RPMI7951 (cell line): ENCODE results near the gene MYH11. TPM values are rescaled to one million over a fixed set of nuclear protein-coding genes. Genes with fewer than 3 reads are reported as not detected.
A peak's percentile ranks its signal among the peaks of the same experiment; 100 is the strongest.
"Not testable (repeated sequence)": the region's sequence is repeated elsewhere in the genome, so short reads cannot be mapped to it uniquely, and the experiment has no call there.

Experiments
- DNase-seq: peaks from one replicate; pipeline ENCODE4 v3.0.0-alpha.2; 2012; ENCODE audit warnings: low read depth
- total RNA-seq: library from RNA; depleted of rRNA; stranded (reverse); fragments of >200 nt; shearing (Covaris generic); gene quantifications from 2 replicates; pipeline ENCODE4 v1.2.3, GENCODE V29; 2014; rRNA removed

The MYH11 gene
- total RNA-seq, 1 experiment from 2014 or later: not detected

DNA sequence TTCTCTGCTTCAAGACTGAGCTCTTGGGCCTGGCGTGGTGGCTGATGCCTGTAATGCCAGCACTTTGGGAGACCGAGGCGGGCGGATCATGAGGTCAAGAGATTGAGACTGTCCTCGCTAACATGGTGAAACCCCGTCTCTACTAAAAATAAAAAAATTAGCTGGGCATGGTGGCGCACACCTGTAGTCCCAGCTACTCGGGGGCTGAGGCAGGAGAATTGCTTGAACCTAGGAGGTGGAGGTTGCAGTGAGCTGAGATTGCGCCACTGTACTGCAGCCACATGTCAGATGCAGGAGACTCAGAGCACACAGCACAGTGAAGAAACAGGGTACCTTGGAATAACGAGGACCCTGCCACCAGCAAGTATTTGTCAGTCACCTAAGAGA lies 184.7 kb downstream of the MYH11 start:
- DNase-seq: not testable (repeated sequence)

DNA sequence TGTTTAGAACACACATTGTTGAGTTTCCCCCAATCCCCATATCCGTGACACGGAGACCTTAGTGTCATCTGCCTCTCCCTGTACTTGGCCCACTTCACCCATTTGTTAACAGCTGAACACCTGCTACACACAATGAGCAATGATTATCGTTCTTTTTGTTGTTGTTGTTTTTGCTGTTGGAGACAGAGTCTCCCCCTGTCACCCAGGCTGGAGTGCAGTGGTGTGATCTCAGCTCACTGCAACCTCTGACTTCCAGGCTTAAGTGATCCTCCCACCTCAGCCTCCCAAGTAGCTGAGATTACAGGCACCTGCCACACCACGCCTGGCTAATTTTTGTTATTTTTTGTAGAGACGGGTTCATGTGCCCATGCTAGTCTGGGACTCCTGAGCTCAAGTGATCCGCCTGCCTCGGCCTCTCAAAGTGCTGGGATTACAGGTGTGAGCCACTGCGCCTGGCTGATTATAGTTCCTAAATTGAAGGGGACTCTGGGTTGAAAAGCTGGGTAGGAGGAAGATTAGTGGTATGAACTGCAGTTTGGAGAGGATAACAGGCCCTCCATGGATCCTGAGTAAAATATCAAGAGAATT lies 185.2 kb downstream of the MYH11 start:
- DNase-seq: no peak

DNA sequence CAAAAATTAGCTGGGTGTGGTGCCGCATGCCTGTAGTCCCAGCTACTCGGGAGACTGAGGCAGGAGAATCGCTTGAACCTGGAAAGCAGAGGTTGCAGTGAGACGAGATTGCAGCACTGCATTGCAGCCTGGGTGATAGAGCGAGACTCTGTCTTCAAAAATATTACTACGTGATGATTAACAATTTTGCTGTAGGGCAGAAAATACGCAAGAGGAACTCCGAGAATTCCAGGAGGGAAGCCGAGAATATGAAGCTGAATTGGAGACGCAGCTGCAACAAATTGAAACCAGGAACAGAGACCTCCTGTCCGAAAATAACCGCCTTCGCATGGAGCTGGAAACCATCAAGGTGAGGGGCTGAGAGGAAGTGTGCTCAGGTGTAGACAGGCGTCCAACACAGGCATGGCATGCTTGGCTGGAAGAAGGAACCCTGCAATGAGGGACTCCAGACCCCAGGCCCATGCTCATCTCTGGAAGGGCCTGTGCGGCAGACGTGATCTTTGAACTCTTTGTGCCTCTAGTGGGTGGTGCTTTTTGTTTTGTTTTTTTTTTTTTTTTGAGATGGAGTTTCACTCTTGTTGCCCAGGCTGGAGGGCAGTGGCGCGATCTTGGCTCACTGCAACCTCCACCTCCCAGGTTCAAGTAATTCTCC lies 189.6 kb downstream of the MYH11 start:
- no peak for DNase-seq

DNA sequence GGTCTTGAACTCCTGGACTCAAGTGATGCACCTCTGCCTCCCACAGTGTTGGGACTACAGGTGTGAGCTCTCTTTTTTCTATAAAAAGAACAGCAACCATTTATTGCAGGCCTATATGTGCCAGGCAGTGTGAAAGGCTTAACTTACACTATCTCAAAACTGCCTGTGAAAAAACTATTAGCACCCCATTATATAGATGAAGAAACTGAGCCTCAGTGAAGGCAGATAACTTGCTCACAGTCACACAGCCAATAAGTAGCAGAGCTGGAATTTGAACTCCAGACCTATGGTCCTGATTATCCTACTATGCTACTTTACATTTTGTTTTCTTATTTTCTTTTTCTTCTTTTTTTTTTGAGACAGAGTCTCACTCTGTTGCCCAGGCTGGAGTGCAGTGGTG lies 191.7 kb downstream of the MYH11 start:
- DNase-seq: no peak

DNA sequence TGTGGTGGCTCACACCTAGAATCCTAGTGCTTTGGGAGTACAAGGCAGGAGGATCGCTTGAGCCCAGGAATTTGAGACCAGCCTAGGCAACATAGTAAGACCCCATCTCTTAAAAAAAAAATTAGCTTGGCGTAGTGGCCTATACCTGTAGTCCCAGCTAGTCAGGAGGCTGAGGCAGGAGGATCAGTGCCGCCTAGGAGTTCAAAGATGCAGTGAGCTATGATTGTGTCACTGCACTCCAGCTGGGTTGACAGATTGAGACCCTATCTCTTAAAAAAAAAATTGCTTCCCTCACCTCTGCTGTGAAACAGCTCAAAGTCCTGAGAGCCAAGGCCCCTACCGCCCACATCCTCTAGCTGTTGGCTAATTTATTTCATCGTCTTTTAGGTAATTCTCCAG lies 196.6 kb downstream of the MYH11 start:
- DNase-seq: no peak

DNA sequence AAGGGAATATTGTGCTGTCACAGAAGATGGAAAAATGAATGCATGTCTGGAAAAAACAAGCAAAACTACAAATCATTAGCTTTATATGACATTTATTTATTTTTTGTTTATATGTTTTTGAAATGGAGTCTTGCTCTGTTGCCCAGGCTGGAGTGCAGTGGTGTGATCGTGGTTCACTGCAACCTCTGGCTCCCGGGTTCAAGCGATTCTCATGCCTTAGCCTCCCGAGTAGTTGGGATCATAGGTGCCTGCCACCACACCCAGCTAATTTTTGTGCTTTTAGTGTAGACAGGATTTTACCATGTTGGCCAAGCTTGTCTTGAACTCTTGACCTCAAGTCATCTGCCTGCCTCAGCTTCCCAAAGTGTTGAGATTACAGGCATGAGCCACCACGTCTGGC lies 198.3 kb downstream of the MYH11 start:
- no peak for DNase-seq

DNA sequence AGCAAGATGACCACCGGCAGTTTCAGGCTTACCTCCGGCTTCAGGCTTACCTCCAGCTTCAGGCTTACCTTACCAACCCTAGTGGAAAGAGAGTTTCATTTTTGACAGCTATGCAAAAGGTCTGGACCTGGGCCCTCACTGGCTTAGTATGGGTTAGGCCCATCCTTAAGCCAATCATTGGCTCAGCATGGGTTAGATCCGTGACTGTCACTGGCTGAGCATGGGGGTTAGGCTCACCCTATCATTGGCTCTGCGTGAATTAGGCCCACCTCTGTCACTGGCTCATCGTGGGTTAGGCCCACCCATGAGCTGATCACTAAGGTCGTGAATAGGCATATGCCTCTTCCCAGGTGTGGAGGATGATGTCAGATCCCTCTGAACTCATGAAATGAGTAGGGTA lies 198.7 kb downstream of the MYH11 start:
- DNase-seq: no peak

DNA sequence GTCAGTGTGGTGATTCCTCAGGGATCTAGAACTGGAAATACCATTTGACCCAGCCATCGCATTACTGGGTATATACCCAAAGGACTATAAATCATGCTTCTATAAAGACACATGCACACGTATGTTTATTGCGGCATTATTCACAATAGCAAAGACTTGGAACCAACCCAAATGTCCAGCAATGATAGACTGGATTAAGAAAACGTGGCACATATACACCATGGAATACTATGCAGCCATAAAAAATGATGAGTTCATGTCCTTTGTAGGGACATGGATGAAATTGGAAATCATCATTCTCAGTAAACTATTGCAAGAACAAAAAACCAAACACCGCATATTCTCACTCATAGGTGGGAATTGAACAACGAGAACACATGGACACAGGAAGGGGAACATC lies 201.3 kb downstream of the MYH11 start:
- not testable (repeated sequence) for DNase-seq

DNA sequence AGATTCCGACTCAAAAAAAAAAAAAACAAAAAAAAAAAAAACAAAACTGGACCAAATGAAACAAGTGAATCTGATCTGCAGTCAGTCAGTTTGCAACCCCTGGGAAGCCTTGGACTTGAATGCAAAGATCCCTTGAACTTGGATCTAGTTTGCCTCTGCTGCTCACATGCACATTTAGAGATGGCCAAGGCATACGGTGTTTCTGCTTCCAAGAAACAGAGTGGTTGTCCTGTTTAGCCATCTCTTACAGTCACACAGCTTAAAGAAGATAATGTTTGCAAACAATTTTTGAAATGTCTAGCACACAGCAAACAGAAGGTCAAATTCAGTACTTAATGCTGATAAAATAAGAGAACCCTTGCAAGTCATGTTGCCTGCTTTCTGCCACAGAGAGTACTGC lies 202.2 kb downstream of the MYH11 start:
- no peak for DNase-seq

DNA sequence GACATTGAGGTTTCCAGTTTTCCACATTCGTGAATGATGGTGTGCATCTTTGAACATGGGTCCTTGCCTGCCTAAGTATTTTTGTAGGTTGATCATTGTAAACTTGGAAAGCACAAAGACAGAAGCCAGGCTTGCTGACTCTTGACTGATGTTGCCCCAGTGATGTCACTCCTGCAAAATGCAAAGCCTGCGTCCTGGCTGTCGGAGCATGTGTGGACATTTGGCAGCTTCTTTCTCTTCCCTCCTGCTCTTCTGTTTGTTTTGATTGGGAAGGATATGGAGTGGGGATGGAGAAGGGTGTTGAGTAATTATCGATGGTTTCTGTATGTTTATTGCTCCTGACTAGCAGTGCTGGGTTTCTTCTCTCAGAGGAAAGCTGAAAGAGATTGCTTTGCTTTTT lies 203.6 kb downstream of the MYH11 start:
- DNase-seq: peak; percentile 13

Other genes starting within 250 kb of the MYH11 start
- gene MARF1, start 213.9 kb downstream of the MYH11 start, total RNA-seq: 8.7 and 11.9 TPM in 2 replicates
- 48.8 and 63.1 TPM in 2 replicates for gene NDE1, start 206.8 kb downstream of the MYH11 start, total RNA-seq
- gene CEP20, start 31.6 kb upstream of the MYH11 start, total RNA-seq: 59.6 and 75.2 TPM in 2 replicates
- gene ABCC1, start 92.6 kb upstream of the MYH11 start, total RNA-seq: 5.2 and 6.4 TPM in 2 replicates